HG02943 (cell line): ENCODE results near the gene CSNK1A1L.

Source experiments
- ATAC-seq: cut with Tn5 transposase; IDR thresholded peaks from one replicate; pipeline ENCODE4 v1.9.1; 2021; ENCODE audit warnings: mild to moderate bottlenecking, low read depth, moderate library complexity; ENCODE audit not compliant: unreplicated experiment

CSNK1A1L gene

DNA sequence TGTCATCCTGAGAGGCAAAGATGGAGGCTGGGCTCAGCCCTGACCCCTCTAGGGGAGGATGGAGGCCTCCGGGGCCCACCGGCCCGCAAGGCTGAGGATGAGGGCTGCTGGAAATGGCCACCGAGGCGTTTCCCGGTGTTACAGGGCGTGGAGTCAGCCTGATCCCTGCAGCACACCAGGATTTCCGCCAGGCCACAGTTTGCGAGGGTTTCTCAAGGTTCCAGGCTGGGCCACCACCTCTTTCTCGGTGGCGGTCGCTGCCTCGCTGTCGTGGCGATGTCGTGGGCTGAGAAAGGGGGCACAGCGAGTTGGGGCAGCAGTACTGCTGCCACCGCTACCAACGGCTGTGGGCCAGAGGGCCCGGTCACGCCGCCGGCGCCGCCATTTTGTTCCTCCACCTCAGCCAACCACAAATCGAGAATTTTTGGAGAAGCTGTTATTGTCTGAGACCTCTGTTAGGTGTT lies at the start of gene CSNK1A1L:
Gene CSNK1A1L (minus strand): TSS at position 414 of the 464 bp plus-strand sequence. CDS start 408 bp downstream, at position 6.
- ATAC-seq: no peak

DNA sequence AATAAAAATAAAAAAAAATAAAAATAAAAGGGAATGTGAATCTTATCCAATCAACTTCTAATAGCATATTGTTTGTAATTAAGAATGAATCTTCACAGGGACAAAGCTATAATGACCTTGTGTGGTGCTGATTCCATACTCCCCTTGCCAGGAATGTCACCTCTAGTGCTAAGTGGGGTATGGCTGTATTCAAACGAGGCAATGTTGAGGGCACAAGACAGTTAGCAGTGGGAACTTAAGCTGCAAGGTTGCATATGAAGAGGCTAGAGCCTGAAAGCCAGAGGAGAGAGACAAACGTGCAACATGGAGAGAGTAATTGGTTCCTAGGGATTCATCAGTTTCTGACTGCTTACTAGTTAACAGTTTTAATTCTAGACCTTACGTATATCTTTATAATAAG lies 43.9 kb upstream of the CSNK1A1L start:
- ATAC-seq: no peak

DNA sequence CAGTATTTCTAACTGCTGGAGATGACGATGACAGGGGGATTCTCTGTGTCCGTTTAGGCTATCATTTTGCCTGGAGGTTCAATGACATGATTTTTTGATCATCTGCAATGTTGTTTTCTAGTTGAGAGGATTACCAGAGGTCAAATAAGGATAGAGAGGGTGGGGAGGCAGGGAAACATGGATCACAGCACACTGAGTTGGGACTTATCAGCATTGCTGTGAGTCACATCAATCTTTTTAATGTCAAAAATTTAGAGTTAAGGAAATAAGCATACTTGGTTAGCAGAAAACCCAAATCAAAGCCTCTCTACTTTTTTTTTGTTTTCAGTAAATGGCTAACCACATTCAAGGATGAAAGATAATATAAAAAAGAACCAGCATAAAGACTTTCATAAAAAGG lies 43.0 kb upstream of the CSNK1A1L start:
- ATAC-seq: no peak

DNA sequence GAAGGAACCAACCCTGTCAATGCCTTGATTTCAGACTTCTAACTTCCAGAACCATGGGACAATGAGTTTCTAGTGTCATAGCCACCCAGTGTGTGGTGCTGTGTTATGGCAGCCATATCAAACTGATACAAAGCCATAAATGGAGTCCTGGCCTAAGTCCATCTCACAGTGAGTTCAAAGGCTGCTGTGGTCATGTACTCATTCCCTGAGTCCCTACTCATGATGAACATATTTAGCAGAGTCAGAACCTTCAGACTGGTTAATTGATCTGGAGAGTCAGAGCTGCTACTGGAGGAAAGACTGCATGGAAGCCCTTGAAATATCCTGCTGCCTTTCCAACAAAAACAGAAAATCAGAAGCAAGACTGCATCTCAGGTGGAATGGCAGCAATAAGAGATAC lies 39.2 kb upstream of the CSNK1A1L start:
- ATAC-seq: no peak

DNA sequence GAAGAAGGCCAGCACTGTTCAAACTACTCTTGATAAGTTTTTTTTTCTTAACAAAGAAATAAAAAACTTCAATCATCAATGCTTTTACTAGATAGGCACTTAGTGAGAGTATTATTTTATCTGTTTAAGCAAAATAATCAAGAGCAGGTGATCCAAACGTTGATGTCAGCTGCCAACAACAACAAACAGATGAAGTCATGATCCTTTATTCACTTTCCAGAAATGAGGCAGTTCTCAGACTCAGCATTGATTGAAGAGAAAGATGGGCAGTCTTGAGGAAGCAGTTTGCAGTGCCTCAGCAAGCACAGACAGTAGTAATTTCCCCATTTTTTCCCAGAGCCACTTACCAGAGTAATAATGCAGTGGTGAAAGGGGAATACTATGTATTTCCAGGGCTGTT lies 38.4 kb upstream of the CSNK1A1L start:
- no peak for ATAC-seq

DNA sequence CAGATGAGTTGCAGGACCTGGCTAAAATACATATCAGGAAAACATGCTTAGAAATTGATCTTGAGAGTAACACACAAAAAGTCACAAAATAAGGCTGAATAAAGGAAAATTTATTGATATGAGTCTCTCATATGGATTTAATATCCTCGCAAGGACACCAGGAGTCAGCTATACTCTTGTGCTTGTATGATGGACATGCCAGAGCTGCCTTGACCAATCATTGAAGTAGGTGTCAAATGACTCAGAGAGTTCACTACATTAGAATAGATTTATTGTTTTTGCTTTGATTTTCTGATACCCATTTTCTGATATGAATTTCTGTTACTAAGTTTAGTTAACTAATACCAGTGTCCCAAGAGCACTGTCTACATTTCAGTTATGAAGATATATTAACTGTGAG lies 37.4 kb upstream of the CSNK1A1L start:
- no peak for ATAC-seq

DNA sequence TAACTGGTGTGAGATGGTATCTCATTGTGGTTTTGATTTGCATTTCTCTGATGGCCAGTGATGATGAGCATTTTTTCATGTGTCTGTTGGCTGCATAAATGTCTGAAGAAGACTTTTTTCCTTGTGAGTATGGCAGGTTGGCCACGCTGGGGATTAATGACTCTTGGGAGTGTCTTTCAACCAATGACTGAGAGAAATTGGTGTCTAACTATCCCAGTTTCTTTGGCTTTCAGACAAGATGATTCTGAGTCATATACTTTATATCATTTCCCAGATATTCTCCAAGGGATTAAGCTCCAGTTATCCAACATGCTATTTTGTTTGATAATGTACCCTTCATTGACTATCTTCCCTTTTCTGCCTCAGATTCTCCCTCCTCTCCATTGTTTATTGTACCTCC lies 35.5 kb upstream of the CSNK1A1L start:
- no peak for ATAC-seq

DNA sequence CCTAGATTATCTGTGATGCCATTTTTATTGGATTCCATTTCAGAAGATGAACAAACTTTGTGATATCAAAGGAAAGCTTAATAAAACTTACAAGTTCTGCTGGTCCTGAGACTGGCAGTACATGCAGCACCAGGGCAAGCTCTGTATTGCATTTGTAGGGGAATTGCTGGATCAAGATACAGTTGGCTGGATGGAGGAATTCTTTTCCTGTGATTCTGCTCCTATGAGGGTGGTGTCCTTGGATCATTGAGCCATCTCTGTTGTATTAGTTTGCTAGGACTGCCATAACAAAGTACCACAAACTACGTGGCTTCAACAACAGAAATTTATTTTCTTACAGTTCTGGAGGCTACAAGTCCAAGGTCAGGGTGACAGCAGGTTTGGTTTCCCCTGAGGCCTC lies 33.9 kb upstream of the CSNK1A1L start:
- ATAC-seq: no peak

DNA sequence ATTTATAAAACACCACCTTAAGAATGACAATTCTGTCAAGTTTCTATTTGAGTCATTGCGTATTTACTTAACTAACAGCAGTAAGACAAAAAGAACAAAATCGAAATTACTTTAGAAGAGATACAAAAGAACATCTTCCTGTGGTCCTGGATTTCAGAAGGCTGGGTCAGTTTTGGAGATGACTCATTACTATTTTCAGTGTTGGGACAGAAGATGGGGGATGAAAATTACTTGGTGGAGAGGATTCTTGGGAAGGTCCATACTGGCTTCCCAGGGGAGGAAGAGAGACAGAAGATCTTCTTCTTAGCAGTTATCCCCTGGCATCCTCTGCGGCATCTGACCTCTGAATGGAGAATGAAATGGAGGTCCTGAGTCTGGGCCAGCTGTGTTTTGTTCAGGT lies 33.5 kb upstream of the CSNK1A1L start:
- no peak for ATAC-seq

DNA sequence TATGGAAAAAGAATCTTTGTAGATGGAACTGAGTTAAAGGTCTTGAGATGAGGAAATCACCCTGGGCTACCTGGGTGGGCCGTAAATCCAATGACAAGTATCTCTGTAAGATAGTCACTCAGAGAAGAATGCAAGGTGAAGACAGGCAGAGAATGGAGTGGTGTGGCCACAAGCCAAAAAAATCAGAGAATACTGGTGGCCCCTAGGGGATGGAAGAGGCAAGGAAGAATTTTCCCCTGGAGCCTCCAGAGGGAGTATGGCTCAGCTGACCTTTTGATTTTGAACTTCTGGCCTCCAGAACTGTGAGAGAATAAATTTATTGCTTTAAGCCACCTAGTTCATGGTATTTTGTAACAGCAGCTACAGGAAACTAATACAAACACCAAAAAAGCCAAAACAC lies 32.7 kb upstream of the CSNK1A1L start:
- ATAC-seq: no peak

DNA sequence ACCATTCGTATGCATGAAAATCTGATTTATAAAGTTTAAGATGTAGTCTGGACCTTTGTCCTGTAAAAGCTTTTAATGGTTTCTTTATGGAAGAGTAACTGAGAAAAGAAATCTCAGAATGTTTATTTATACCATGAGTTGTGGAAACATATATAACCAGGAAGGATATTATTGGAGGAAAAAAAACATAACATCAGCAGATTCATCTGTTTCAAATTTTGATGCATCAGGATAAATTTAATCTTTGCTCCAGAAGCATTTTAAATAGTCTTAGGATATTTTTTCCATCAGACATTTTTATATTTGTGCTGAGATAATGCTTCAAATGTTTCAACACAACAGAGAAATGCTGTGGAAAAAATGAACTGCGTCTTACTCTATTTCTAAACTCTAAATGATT lies 31.2 kb upstream of the CSNK1A1L start:
- ATAC-seq: no peak

DNA sequence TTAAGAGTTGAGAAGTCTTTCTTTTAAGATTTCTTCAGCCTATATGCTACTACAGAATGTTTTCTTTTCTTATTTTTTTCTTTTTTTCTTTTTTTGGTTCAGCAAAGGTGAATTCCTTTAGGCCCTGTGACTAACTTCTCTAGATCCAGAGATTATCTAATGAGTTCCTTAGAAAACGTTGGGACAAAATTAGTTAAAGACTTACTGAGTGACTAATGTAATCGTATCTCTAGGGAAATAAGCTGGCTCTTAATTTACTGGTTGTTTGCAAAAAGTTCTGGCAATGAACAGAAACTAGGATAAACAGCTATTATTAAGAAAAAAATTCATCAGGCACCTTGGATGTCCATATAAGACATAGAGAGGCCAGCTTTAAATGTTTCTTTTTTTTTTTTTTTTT lies 30.7 kb upstream of the CSNK1A1L start:
- no peak for ATAC-seq

DNA sequence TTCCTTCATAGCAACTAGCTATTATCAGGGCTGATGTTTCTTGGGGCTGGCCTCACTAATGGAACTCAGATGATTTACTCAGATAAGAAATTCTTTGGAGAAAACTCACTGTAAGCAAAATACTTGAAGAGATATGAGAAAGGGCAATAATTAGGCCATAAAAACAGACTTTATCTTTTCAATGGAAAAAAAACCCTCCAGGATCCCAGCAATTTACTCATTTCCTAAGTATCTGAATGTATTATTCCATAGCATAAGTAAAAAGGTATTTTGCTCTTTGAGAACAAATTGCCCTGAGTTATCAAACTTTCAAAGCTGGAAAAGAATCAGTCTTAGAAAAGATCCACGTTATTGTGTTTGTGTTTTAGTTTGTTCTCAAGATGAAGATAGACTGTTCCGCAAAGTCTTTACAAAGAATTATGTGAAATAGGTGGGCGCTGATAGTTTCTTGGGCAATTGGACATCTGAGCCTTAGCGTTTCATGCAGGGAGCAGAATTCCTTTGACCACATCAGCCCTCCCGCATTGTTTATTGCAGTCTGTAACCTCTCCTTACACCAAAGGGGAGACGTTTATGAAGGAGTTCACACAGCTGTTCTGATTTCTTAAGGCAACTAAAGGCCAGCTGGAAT lies 29.1 kb upstream of the CSNK1A1L start:
- ATAC-seq: no peak

DNA sequence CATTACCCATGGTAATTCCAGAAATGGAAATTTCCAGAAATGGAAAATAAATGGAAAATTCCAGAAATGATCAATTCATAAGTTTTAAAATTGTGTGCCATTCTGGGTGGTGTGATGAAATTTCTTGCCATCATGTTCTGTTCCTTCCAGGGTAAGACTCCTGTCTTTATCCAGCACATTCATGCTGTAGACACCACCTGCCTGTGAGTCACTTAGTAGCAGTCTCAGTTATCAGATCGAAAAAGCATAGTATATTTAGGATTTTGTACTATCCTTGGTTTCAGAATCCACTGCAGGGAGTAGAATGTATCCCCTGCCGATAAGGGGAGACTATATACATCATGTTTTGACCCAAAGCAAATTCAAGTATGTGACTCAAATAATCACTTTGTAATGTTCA lies 26.7 kb upstream of the CSNK1A1L start:
- no peak for ATAC-seq

DNA sequence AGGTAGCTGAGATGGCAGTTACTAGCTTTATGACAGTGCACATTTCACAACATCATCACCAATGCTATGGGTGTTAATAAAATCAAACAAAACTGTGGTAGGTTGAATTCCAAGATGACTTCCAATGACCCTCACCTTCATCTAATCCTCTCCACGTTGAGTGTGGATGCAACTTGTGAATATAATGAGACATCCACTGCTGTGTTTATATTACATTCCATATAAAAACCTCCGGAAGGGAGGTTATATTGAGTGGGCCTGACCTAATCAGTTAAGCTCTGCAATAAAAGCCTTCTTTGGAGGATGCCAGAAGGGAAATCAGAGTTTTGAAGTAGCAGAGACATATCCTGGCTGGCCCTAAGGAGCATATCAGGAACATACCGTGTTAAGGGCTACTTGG lies 25.6 kb upstream of the CSNK1A1L start:
- no peak for ATAC-seq

DNA sequence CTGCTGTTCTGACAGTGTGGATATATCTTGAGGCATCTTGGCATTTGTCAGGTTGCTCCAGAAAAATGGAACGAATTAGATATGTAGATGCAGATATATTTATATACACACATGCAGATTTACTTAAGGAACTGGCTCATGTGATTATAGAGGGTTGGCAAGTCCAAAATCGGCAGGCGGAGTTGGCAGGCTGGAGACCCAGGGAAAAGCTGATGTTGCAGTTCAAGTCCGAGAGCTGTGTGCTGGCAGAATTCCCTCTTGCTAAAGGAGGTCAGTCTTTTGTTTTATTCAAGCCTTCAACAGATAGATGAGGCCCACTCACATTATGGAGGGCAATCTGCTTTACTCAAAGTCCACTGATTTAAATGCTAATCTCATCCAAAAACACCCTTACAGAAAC lies 24.4 kb upstream of the CSNK1A1L start:
- no peak for ATAC-seq

DNA sequence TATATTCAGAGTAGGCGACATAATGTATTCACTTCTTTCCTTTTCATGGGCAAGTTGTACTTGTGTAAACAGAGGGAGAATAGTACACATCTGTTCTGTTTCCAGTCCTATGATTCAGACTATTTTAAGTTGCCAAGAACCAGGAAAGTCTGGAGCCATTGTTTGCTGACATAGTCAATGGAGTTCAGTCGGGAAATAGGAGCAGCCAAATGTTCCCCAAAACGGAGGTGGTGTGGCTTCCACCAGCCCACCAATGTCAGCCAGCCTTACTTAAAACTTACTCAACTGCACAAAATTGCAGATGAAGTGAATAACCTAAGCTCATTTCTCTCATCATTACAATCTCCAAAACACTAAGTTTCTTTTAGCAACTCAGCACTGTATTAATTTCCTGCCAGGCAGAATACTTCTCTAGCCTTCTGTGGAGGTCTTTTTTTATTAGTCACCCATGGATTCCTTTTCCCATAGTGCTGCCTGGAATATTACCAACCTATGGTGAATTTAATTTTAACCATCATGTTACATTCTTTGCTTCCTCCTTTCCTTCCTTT lies 22.3 kb upstream of the CSNK1A1L start:
- no peak for ATAC-seq

DNA sequence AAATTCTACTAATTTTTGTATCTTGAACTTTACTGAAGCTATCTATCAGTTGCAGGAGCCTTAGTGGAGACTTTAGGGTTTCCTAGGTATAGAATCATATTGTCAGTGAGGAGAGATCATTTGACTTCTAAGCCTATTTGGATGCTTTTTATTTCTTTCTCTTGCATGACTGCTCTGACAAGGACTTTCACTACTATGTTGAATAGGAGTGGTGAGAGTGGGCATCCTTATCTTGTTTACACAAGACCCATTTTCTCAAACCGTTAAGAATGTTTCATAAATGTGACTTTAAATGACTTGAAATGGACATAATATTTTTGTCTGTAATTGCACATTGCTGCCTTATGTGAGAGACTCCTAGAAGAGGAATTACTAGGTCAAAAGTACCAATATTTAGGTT lies 17.9 kb upstream of the CSNK1A1L start:
- no peak for ATAC-seq

DNA sequence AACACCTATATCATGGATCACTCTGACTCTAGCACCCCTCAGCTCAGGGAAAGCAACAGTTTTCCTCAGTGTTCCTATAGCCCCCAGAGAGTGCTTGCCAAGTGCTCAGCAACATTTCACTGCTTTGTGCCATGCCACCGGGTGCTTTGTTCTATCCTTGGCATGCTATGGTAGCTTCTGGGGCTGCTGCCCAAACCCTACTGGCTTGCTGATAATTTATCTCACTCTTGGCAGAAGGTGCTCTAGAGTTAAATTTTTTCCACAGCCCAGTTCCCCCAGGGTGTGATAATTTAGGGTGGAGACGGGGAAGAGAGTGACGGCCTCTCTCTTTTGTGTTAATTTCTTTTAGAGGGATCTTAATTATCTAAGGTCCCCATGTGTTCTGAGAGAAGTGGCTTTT lies 12.6 kb upstream of the CSNK1A1L start:
- ATAC-seq: no peak

DNA sequence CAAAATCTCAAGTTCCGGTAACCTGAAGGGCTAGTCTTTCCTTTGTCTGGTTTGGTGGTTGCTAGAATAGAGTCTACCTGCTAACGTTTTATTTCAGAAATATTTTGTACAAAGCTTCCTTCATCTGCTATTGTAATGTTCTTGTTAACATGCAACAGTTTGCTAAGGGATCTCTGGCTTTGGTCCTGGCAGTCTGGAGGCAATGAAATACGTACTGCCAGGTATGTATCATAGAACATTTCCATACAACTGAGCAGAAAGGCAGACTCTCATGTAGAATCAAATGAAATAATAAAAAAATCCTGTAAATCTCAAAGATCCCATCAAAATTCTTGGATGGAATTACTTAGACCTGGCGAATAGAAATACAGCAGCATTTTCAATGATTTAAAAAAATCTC lies 8.8 kb upstream of the CSNK1A1L start:
- ATAC-seq: no peak

DNA sequence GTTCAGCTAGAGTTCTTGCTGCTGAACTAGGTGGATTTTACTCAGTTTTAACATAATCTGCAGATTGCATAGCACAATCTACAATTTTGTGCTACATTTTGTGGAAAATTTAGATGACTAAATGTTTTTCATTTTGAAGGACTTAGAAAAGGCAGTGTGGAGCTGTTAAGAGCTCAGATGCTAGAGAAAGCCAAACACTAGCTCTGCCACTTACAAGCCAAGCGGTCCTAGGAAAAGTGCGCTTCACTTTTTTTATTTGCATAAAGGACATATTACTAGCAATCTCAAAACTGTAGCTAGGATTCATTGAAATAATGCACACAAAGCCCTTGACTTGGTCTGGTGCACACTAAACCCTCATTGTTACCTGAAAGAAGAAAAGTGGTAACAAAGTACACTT lies 8.1 kb upstream of the CSNK1A1L start:
- no peak for ATAC-seq

DNA sequence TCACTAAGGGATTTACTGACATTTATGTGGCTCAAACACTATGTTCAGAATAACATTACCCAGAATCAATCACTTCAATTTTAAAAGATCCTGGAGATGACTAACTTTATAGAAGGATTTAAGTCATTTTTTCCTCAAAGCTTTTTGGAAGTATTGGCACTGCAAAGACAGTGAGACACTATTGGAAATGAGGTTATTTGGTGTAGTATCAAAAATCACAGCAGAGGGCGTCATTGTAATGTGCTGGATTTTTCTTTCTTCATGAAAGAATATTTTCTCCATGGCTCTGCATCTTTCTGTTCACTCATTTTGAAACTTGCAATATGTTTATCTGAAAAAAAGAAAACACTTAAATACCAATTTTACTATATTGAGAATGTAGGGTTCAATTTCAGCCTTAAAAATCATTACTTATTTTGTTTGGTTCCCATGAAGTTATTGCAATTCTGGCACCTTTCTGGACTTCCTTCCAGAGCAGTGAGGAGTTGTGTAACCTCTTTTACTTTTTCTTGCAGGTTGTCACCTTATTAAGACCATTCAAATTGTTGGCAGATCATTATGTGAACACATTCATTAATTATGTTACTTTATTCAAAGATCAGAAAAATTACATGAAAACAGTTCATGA lies 3.7 kb upstream of the CSNK1A1L start:
- ATAC-seq: no peak
